ENCODE data around the gene SMAD6.
"Not testable (repeated sequence)": the region's sequence is repeated elsewhere in the genome, so short reads cannot be mapped to it uniquely, and the experiment has no call there.

The SMAD6 gene

GRCh38 chr15:66826507-66826906, 124.5 kb downstream of the SMAD6 start:
- Histone ChIP-seq H3K4me1 (ENCODE audit: low read length) (no peaks in the 10 kb centered on the region), H3K4me2 (ENCODE audit: low read depth, low read length) (no peak overlapping the region), H3K9me3 (replicated peaks; ENCODE audit: insufficient read depth, low read length) (no peaks in the 10 kb centered on the region), H3K27me3 (replicated peaks; ENCODE audit: insufficient read depth, low read length) (no peaks in the 10 kb centered on the region), H3F3A (ENCODE audit: insufficient read depth, low read length) (no peaks in the 10 kb centered on the region), H3K9ac (ENCODE audit: low read length) (no peak overlapping the region), H3K79me2 (ENCODE audit: low read length) (no peaks in the 10 kb centered on the region), H2AFZ (ENCODE audit: low read length) (no peak overlapping the region), H3K27ac (ENCODE audit: low read length) (no peak overlapping the region), H3K4me3 (ENCODE audit: low read length) (no peak overlapping the region), H3K36me3 (replicated peaks; ENCODE audit: insufficient read depth, low read length) (no peaks in the 10 kb centered on the region), H4K20me1 (ENCODE audit: insufficient read depth, low read length) (no peaks in the 10 kb centered on the region), H3K9me2 (replicated peaks; ENCODE audit: insufficient read depth, low read length) (no peaks in the 10 kb centered on the region)
- TF ChIP-seq EZH2phosphoT487 (IDR thresholded peaks at IDR 0.05; ENCODE audit: low read length), result no peak
- no peak for TF ChIP-seq EZH2 (optimal IDR thresholded peaks at IDR 0.05; ENCODE audit: low read depth, low read length)
- TF ChIP-seq CTCF (IDR thresholded peaks at IDR 0.05; ENCODE audit: low read length), result no peak
- DNase-seq, result no peak

GRCh38 chr15:66827039-66827697, 125.1 kb downstream of the SMAD6 start:
- Histone ChIP-seq H3K27me3 (replicated peaks; ENCODE audit: insufficient read depth, low read length) (no peaks in the 10 kb centered on the region), H3K36me3 (replicated peaks; ENCODE audit: insufficient read depth, low read length) (no peaks in the 10 kb centered on the region), H3K9me3 (replicated peaks; ENCODE audit: insufficient read depth, low read length) (no peaks in the 10 kb centered on the region), H3K4me3 (ENCODE audit: low read length) (no peak overlapping the region), H4K20me1 (ENCODE audit: insufficient read depth, low read length) (no peaks in the 10 kb centered on the region), H3K27ac (ENCODE audit: low read length) (no peak overlapping the region), H3F3A (ENCODE audit: insufficient read depth, low read length) (no peaks in the 10 kb centered on the region), H3K79me2 (ENCODE audit: low read length) (no peaks in the 10 kb centered on the region), H3K4me1 (ENCODE audit: low read length) (no peaks in the 10 kb centered on the region), H3K9me2 (replicated peaks; ENCODE audit: insufficient read depth, low read length) (no peaks in the 10 kb centered on the region), H3K9ac (ENCODE audit: low read length) (no peak overlapping the region), H3K4me2 (ENCODE audit: low read depth, low read length) (no peak overlapping the region), H2AFZ (ENCODE audit: low read length) (no peak overlapping the region)
- no peak for TF ChIP-seq EZH2phosphoT487 (IDR thresholded peaks at IDR 0.05; ENCODE audit: low read length)
- TF ChIP-seq EZH2 (optimal IDR thresholded peaks at IDR 0.05; ENCODE audit: low read depth, low read length), result no peak
- no peak for TF ChIP-seq CTCF (IDR thresholded peaks at IDR 0.05; ENCODE audit: low read length)
- DNase-seq, result no peak

- Histone ChIP-seq H3K79me2 (ENCODE audit: low read length) (no peaks in the 10 kb centered on the region), H3K9me2 (replicated peaks; ENCODE audit: insufficient read depth, low read length) (no peaks in the 10 kb centered on the region), H3K27me3 (replicated peaks; ENCODE audit: insufficient read depth, low read length) (no peaks in the 10 kb centered on the region), H3K4me2 (ENCODE audit: low read depth, low read length) (no peak overlapping the region), H3K36me3 (replicated peaks; ENCODE audit: insufficient read depth, low read length) (no peaks in the 10 kb centered on the region), H3K4me3 (ENCODE audit: low read length) (no peak overlapping the region), H3F3A (ENCODE audit: insufficient read depth, low read length) (no peaks in the 10 kb centered on the region), H3K9me3 (replicated peaks; ENCODE audit: insufficient read depth, low read length) (no peaks in the 10 kb centered on the region), H2AFZ (ENCODE audit: low read length) (no peak overlapping the region), H3K9ac (ENCODE audit: low read length) (no peak overlapping the region), H4K20me1 (ENCODE audit: insufficient read depth, low read length) (no peaks in the 10 kb centered on the region), H3K4me1 (ENCODE audit: low read length) (no peaks in the 10 kb centered on the region), H3K27ac (ENCODE audit: low read length) (no peak overlapping the region)
- no peak for DNase-seq
- TF ChIP-seq EZH2 (optimal IDR thresholded peaks at IDR 0.05; ENCODE audit: low read depth, low read length), result no peak
- TF ChIP-seq CTCF (IDR thresholded peaks at IDR 0.05; ENCODE audit: low read length), result no peak
- no peak for TF ChIP-seq EZH2phosphoT487 (IDR thresholded peaks at IDR 0.05; ENCODE audit: low read length)
Measured at GRCh38 chr15:66827698-66828055, 125.6 kb downstream of the SMAD6 start.

- H3K9me2 ChIP-seq (replicated peaks; ENCODE audit: insufficient read depth, low read length); H3K4me3 ChIP-seq (ENCODE audit: low read length); H3K79me2 ChIP-seq (ENCODE audit: low read length); H3K36me3 ChIP-seq (replicated peaks; ENCODE audit: insufficient read depth, low read length); H3K4me1 ChIP-seq (ENCODE audit: low read length); H3K9me3 ChIP-seq (replicated peaks; ENCODE audit: insufficient read depth, low read length); H3F3A ChIP-seq (ENCODE audit: insufficient read depth, low read length); H3K27me3 ChIP-seq (replicated peaks; ENCODE audit: insufficient read depth, low read length); H2AFZ ChIP-seq (ENCODE audit: low read length); H4K20me1 ChIP-seq (ENCODE audit: insufficient read depth, low read length); H3K4me2 ChIP-seq (ENCODE audit: low read depth, low read length); H3K27ac ChIP-seq (ENCODE audit: low read length); DNase-seq; H3K9ac ChIP-seq (ENCODE audit: low read length): not testable (repeated sequence)
Measured at GRCh38 chr15:66828817-66829541, 126.9 kb downstream of the SMAD6 start.

All from MM.1S (cell line).